ENCODE results near the gene DUT. TPM values are rescaled to one million over a fixed set of nuclear protein-coding genes. Genes with fewer than 3 reads are reported as not detected.
A peak's percentile ranks its signal among the peaks of the same experiment; 100 is the strongest.

The DUT gene
- total RNA-seq, 2 experiments from 2014 or later: 137 to 329 TPM

- TF ChIP-seq CTCF (conservative IDR thresholded peaks at IDR 0.05; ENCODE audit: low read length): peak; percentile 89
- no peak for TF ChIP-seq EZH2phosphoT487 (IDR thresholded peaks at IDR 0.05; ENCODE audit: borderline replicate concordance, low read depth, low read length)
- no peak overlapping the region for H3K27ac ChIP-seq (ENCODE audit: low read depth, low read length, poor library complexity, severe bottlenecking)
- no peaks in the 10 kb centered on the region for H3K79me2 ChIP-seq (ENCODE audit: insufficient read depth, low read depth, low read length)
- H3K9me2 ChIP-seq (ENCODE audit: insufficient read depth, low read length): no peaks in the 10 kb centered on the region
- H3K36me3 ChIP-seq (ENCODE audit: insufficient read depth, low read length): no peaks in the 10 kb centered on the region
- intact Hi-C loops (cut with micrococcal nuclease; ENCODE audit: unreplicated experiment): loop anchor here (10.0 kb wide), 1 partner anchor 1091 kb away; no protein-coding TSS in a partner anchor
- peak; percentile 76 for DNase-seq (ENCODE audit: low spot score)
- H3K4me2 ChIP-seq (ENCODE audit: low read length): peak overlapping the region; percentile 57
- H2AFZ ChIP-seq (ENCODE audit: low read length): peak overlapping the region; percentile 94
- peaks cover 4% of the 10 kb centered on the region for H3K4me1 ChIP-seq (ENCODE audit: insufficient read depth, low read length, poor library complexity, severe bottlenecking)
- H3K9me3 ChIP-seq (ENCODE audit: low read length): no peaks in the 10 kb centered on the region
- ChIA-PET POLR2A (interaction anchor here (0.7 kb wide), 2 partner anchors 298 kb away, joined by 3 read pairs; no protein-coding TSS in a partner anchor), CTCF (ENCODE audit: unreplicated experiment) (interaction anchor here (1.0 kb wide), 1 partner anchor 1090 kb away, joined by 3 read pairs; no protein-coding TSS in a partner anchor)
- no peaks in the 10 kb centered on the region for H4K20me1 ChIP-seq (ENCODE audit: insufficient read depth, low read length)
- peak overlapping the region; percentile 35 for H3K4me3 ChIP-seq (ENCODE audit: low read depth, low read length, poor library complexity, severe bottlenecking)
- no TSS peak for BruUV-seq (replicated peaks)
Measured at GRCh38 chr15:48285329-48286214, 45.7 kb upstream of the DUT start.

- Histone ChIP-seq H4K20me1 (ENCODE audit: insufficient read depth, low read length) (no peaks in the 10 kb centered on the region), H3K9me2 (ENCODE audit: insufficient read depth, low read length) (no peaks in the 10 kb centered on the region), H3K36me3 (ENCODE audit: insufficient read depth, low read length) (no peaks in the 10 kb centered on the region), H3K79me2 (ENCODE audit: insufficient read depth, low read depth, low read length) (no peaks in the 10 kb centered on the region), H3K4me1 (ENCODE audit: insufficient read depth, low read length, poor library complexity, severe bottlenecking) (peaks cover 4% of the 10 kb centered on the region), H3K4me3 (ENCODE audit: low read depth, low read length, poor library complexity, severe bottlenecking) (no peak overlapping the region), H3K9me3 (ENCODE audit: low read length) (no peaks in the 10 kb centered on the region), H3K27ac (ENCODE audit: low read depth, low read length, poor library complexity, severe bottlenecking) (no peak overlapping the region), H3K4me2 (ENCODE audit: low read length) (no peak overlapping the region), H2AFZ (ENCODE audit: low read length) (no peak overlapping the region)
- ChIA-PET CTCF (ENCODE audit: unreplicated experiment) (no interaction called here), POLR2A (interaction anchor here (1.0 kb wide), 1 partner anchor 9 kb away, joined by 3 read pairs; no protein-coding TSS in a partner anchor)
- TF ChIP-seq EZH2phosphoT487 (IDR thresholded peaks at IDR 0.05; ENCODE audit: borderline replicate concordance, low read depth, low read length) (no peak), CTCF (conservative IDR thresholded peaks at IDR 0.05; ENCODE audit: low read length) (no peak)
- no TSS peak for BruUV-seq (replicated peaks)
- no peak for DNase-seq (ENCODE audit: low spot score)
- intact Hi-C loops (cut with micrococcal nuclease; ENCODE audit: unreplicated experiment): loop anchor here (10.0 kb wide), 1 partner anchor 1095 kb away; no protein-coding TSS in a partner anchor
Measured at GRCh38 chr15:48289628-48290027, 41.6 kb upstream of the DUT start.

GRCh38 chr15:48292458-48292857 lies 38.8 kb upstream of the DUT start:
- H3K79me2 ChIP-seq (ENCODE audit: insufficient read depth, low read depth, low read length): no peaks in the 10 kb centered on the region
- no peak overlapping the region for H3K4me3 ChIP-seq (ENCODE audit: low read depth, low read length, poor library complexity, severe bottlenecking)
- H3K9me3 ChIP-seq (ENCODE audit: low read length): no peaks in the 10 kb centered on the region
- DNase-seq (ENCODE audit: low spot score): no peak
- CTCF ChIA-PET (ENCODE audit: unreplicated experiment): no interaction called here
- H3K27ac ChIP-seq (ENCODE audit: low read depth, low read length, poor library complexity, severe bottlenecking): no peak overlapping the region
- no TSS peak for BruUV-seq (replicated peaks)
- POLR2A ChIA-PET: interaction anchor here (0.7 kb wide), 1 partner anchor 22 kb away, joined by 3 read pairs; no protein-coding TSS in a partner anchor
- no peak overlapping the region for H2AFZ ChIP-seq (ENCODE audit: low read length)
- no peak overlapping the region for H3K4me2 ChIP-seq (ENCODE audit: low read length)
- no peaks in the 10 kb centered on the region for H3K36me3 ChIP-seq (ENCODE audit: insufficient read depth, low read length)
- no peaks in the 10 kb centered on the region for H4K20me1 ChIP-seq (ENCODE audit: insufficient read depth, low read length)
- no peaks in the 10 kb centered on the region for H3K9me2 ChIP-seq (ENCODE audit: insufficient read depth, low read length)
- intact Hi-C loops (cut with micrococcal nuclease; ENCODE audit: unreplicated experiment): no loop called here
- no peaks in the 10 kb centered on the region for H3K4me1 ChIP-seq (ENCODE audit: insufficient read depth, low read length, poor library complexity, severe bottlenecking)
- TF ChIP-seq EZH2phosphoT487 (IDR thresholded peaks at IDR 0.05; ENCODE audit: borderline replicate concordance, low read depth, low read length): no peak
- TF ChIP-seq CTCF (conservative IDR thresholded peaks at IDR 0.05; ENCODE audit: low read length): no peak
